GM19372 (cell line): ENCODE results near the gene LNPEP.
"Not testable (repeated sequence)": the region's sequence is repeated elsewhere in the genome, so short reads cannot be mapped to it uniquely, and the experiment has no call there.

ENCODE experiments used
- ATAC-seq: cut with Tn5 transposase; IDR thresholded peaks from one replicate; pipeline ENCODE4 v1.9.1; 2021; ENCODE audit warnings: mild to moderate bottlenecking, low read depth, moderate library complexity; ENCODE audit not compliant: unreplicated experiment

The LNPEP gene

DNA sequence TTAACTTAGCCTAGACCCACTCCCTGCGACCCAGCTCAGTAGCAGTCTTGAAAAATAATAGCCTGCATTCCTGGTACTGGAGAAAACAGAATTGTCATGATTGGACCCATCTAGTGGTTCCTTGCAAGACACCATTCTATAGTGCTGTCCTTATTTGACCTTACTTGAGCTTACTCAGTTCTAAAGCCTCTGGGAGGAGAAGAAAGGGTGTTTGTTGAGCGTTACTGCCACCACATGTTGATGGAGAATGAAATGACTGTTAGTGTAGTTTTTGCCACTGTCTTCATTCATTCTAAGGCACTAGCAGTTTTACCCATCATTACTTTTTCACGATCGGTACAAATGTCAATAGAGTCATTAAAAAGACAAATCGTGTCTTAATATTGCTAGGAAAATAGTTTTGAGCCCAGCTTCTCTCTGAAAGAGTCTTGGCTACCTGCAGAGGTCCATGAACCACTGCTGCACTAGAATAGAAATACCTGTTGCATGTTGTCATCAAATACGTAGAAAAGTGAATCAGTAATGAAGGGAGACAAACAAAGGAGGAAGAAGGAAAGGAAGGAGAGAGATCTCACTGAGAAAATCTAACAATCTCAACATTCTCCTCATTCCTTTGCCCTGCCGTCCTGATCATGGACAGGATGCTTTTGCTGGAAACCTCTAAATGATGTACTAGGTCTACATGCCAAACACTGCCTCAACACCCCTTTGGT, 110.5 kb downstream of the LNPEP start:
- no peak for ATAC-seq

DNA sequence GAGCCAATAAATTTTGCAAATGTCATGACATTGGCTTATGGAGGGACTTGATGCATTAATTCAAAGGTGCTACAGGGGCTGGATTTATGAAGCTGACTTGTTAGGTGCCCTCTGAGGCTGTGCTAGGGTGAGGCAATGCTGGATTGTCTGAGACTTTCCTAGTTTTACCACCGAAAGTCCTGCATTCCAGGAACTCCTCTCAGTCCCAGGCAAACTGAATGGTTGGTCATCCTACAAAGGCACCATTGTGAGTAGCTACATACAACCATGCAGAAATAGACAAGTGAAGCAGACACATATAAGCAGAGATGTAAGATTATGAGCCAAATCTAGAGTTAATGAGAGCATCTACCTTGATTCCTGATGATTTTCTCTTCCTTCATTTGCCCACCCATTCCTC, 111.2 kb downstream of the LNPEP start:
- ATAC-seq = no peak

DNA sequence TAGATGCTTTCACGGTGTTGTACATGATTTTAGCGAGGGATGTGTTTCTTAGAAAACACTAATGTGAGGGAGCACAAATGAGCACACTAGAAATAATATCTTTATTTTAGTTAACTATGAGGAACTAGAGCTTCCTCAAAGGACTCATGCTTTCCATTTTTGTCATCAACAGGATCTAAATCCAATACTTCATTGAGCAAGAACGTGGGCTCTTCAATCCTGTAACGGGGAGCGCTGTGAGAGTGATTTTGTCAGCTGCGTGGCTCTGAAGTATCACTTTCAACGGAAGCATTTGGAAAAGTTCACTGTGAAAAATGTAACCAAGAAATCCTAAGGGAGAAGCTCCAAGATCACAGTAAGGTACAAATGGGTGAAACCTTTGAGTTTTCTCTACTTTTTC, 113.3 kb downstream of the LNPEP start:
- ATAC-seq = no peak

DNA sequence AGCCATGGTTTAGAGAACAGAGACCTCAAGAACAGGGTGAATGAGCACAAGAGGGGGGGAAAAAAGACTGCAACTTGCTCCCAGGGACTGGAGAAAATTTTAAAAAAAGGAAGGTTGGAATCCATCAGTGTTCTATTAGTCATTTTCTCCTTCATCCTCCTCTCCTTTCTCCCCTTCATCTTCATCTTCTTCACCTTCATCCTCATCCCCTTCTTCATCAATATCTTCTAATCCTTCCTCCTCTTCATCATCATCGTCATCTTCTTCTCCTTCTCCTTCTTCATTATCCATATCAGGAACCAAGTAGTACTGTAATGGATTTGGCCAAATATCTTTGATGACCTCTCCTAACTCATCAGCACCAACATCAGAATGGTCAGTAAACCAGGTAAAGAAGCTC, 120.4 kb downstream of the LNPEP start:
- ATAC-seq = no peak

DNA sequence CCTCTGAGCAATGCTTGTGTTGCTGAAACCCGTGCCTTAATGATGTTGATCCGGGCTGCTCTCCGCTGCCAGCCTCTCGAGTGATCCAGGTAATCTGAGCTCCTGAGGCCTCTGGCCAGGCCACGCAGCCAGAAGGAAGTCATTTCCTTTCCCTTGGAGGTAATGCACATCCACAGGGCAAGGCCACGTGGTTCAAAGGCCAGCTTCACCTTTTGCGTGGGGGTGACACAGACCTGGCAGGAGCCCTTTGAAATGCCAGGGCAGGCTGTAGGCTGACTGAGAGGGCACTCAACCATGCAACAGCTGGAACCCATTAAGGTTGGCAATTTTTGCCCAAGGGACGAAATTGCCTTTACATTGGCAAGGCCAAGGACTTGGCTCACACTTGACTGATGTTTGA, 126.2 kb downstream of the LNPEP start:
- ATAC-seq = no peak

DNA sequence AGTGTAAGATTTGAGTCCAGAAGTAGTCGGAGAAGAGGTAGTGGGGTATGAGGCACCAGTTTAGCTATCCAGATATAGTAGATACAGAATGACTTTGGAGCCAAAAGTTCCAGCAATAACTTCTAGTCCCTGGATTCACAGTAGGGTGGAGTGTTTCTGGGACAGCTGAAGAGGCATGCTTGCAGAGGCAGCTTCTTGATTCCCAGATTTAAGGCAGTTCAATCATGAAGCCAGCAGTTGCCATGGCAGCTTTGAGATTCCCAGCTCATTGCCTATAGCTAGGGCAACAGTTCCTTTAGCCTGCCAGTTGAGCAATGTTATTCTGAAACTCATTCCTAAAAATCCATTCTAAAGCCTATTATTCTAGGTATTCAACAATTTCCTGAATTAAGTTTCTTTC, 127.4 kb downstream of the LNPEP start:
- ATAC-seq = no peak

DNA sequence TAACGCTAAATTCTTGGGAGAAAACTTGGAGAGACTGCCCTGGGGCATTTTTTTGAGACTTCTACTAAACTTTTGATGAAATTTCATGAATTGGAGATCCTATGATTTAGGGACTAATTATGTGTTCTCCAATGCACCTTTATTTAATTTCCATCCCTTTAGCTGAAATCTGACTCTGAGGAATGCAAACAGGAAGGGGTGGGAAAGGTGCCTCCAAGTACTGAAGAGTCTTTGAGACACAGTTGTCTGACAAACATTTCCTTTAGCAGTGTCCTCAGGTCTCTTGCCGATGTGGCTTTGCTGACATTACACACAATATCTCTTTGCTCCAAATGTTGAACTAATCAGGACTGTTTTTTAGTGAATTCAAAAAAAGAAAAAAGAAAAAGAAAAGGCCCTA, 129.6 kb downstream of the LNPEP start:
- ATAC-seq = no peak

DNA sequence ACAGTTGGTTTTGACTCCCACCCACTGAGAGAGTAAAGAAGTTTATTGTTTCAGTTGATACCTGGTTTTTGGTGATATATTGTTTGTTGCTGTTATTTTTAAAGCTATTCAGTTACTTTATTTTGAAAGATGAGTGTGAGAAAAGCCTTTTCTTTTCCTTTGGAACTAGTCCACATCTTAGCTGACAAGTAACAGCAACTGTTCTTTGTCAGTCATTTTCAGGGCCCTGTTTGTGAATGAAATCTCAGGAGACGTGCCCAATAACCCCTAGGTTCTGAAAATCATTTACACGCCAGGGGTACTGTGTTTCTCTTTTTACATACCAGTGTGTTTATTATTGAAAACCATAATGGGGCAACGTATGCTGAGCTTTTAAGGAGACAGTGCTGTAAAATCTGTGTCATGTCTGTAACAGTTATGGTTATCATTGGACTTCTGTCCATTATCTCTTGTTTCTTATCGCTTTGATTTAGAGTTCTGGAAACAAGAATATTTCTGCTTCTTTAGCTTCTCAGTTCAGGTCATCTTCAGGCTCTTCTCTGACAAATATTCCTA, 131.5 kb downstream of the LNPEP start:
- ATAC-seq = no peak

DNA sequence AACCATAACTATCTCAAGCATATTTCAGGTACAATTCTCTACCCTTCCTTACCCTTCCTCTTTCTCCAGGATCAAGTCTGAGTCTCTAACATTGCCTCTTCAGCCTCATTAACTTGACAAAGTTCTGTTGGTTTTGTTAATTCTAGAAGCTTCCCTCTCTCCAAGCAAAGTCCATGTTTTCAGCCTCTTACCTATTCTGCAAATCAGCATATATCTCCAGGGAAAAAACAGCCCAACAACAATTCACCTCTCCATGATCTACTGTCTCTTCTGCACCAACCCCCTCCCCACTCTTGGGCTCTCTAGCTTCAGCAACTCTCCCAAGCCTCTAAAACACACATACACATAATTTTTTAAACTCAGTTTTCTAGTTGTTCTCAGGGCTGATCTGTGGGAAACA, 134.4 kb downstream of the LNPEP start:
- ATAC-seq = no peak

DNA sequence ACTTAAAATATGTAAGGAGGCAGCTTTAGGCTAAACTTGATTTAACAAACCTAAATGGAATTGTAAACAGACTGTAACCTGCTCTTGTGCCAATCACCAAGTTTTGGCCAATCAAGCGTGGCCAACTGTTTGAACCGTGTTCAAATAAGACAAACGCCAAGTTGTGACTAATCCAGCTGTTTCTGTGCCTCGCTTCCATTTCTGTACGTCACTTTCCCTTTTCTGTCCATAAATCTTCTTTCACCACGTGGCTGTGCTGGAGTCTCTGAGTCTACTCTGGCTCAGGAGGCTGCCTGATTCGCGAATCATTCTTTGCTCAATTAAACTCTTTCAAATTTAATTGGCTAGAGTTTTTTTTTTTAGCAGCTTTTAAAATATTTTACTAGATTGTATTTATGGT, 135.2 kb downstream of the LNPEP start:
- ATAC-seq = no peak

DNA sequence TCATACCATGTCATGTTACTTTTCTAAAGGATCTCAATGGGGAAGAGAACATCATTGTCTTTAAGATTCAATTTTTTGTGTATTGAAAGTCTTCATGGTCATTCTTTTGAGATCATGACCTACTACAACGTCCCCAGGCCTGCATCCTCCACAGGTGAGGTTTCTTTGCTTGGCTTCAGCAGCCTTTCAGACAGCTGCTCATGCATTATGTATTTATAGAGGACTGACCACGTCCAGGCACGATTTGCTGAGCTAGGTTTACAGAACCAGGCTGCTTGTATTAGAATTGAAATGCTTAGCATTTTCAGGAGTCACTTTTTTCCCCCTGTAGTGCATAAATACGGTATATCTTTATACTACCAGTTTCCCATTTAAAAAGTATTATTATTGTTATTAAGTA, 136.1 kb downstream of the LNPEP start:
- ATAC-seq = no peak

DNA sequence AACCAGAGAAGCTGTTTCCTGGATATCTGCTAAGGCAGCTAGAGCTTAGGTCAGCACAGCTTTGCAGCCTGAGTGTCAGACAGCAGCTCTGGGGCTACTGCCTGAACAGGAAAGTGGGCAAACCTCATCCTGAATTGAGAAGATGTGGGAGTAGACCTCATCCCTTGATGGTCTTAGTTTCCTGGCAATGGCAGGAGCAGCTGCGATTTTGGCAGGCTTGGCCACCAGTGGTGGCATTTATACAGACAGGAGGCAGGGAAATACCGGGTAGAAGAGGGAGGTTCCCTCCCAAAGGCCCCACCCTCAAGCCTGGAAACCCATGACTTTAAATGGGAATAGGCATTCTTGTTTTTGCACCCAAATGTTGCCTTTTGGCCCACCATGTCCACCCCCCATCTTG, 136.8 kb downstream of the LNPEP start:
- no peak for ATAC-seq

DNA sequence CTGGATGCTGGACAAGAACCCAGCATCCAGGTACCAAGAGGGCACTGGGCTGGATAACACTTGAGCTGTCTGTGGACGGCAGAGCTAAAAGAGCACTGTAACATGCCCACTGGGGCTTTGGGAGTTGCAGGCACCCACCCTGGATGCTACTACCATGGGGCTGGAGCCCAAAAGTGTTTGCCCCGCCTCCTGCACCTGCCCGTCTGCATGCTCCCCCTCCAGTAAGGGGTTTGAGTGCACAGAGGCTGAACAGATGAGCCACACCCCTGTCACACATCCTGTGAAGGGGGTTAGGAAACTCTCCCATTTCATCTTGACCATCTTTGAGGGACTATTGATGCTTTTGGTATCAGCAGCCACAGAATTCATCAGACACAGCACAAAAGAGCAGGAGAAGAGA, 137.5 kb downstream of the LNPEP start:
- ATAC-seq = no peak

DNA sequence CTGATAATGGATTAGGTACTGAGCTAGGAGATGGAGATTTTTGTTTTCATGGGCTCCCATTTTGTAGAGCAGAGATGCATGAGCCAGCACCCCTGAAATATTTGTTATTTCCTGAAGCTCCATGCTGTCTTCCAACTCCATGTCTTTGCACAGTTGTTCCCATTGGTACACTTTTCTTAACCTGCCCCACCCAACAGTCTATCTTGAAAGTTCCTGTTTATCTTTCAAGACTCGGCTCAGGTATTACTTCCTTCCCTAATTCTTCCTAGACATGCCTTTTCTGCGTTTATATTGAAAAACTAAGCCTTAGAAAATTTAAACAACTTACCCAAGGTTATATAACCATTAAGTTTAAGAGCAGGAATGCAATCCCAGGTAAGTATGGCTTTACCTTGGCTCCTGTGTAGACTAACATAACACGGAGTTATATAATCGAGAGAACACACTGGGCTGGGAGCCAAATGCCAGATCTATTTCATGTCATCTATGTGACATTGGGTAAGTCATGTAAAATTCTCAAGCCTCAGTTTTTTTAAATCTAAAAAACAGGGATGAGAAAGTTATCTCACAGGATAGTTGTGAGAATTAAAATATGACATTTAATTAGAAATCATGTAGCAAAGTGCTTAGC, 139.1 kb downstream of the LNPEP start:
- no peak for ATAC-seq

DNA sequence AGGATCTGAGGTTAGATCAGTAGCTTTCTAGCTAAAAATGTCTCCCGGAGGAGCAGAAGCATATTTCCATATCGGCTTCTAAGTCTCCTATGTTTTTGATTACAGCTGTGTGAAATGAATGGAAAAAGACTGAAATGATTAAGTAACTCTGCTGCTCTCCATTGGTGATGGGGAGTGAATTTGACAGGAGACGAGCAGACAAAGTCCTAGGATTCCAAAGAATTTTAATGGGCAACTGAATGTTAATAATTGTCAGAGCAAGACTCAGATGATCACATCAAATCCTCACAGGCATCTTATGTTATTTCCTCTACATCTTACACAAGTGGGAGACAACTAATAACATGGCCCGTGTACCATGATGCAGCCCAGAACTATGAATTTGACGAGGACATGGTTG, 139.8 kb downstream of the LNPEP start:
- ATAC-seq = no peak

DNA sequence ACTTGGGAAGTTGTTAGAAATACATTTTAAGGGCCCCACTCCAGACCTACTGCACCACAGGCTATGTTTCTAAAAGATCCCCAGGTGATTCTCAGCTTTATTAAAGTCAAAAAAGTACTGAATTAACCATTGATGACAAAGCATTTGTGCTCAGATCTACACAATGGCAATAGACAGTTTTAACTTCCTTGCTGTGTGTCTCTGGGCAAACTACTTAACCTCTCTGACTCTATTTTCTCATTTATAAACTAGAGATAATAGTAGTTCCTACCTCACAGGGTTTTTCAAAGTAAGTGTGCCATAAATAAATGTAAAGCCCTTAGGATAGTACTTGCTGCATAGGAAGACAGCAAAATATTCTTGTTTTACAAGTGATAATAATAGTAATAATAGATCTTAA, 140.2 kb downstream of the LNPEP start:
- ATAC-seq = no peak

DNA sequence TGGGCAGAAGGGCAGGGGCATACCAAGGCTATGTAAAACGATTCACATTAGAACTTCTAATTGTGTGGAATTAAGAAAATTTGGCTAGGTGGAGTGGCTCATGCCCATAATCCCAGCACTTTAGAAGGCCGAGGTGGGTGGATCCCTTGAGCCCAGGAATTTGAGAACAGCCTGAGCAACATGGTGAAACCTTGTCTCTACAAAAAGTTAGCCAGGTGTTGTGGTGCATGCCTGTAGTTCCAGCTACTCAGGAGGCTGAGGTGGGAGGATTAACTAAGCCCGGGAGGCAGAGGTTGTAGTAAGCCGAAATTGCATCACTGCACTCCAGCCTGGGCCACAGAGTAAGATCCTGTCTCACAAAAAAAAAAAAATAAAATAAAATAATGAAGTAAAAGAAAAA, 141.4 kb downstream of the LNPEP start:
- ATAC-seq = no peak

DNA sequence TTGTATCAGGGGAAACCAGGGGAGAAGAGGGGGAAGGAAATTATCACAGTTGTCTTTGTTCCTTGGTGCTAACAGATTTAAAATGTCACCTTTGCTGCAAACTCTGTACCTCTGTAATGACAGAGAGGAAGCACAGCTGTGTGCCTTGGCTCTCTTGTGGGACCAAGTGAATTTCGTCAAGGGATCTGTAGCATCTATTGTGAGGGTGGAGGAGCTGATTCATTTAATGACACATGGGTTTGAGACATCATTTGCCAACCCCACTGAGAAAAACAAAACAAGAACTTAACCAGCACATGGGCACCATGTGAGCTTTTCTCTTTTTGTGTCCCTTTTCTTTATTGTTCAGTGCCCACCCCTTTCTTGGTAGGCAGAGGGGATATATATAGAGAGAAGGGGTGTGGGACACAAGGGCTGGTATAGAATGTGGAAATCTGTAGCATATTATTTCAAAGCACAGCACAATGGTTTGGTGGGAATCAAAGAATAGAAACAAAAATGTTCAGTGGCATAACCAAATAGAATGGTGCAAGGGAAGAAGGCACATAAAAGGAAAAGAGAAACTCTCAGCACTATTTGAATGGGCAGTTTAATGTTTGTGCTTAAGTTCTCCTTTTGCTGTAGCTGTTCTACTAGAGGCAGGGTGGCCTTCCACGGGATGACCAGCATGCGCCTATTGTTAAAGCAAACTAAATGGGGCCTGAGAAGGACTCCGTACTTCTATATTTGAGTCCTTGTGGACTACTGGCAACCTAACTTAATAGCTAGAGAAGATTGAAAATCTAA, 143.3 kb downstream of the LNPEP start:
- ATAC-seq = no peak

DNA sequence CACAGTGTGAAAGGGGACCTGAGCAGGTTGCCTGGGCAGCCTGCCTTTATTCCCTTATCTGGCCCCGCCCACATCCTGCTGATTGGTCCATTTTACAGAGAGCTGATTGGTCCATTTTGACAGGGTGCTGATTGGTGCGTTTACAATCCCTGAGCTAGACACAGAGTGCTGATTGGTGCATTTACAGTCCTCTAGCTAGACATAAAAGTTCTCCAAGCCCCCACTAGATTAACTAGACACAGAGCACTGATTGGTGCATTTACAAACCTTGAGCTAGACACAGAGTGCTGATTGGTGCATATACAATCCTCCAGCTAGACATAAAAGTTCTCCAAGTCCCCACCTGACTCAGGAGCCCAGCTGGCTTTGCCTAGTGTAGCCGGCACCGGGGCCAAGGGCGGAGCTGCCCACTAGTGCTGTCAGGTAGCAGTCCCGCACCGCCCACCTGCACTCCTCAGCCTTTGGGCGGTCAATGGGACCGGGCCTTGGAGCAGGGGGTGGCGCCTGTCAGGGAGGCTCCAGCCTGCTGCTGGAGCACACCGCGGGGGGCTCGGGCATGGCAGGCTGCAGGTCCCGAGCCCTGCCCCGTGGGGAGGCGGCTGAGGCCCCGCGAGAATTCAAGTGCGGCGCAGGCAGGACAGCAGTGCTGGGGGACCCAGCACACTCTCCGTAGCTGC, 149.0 kb downstream of the LNPEP start:
- not testable (repeated sequence) for ATAC-seq

DNA sequence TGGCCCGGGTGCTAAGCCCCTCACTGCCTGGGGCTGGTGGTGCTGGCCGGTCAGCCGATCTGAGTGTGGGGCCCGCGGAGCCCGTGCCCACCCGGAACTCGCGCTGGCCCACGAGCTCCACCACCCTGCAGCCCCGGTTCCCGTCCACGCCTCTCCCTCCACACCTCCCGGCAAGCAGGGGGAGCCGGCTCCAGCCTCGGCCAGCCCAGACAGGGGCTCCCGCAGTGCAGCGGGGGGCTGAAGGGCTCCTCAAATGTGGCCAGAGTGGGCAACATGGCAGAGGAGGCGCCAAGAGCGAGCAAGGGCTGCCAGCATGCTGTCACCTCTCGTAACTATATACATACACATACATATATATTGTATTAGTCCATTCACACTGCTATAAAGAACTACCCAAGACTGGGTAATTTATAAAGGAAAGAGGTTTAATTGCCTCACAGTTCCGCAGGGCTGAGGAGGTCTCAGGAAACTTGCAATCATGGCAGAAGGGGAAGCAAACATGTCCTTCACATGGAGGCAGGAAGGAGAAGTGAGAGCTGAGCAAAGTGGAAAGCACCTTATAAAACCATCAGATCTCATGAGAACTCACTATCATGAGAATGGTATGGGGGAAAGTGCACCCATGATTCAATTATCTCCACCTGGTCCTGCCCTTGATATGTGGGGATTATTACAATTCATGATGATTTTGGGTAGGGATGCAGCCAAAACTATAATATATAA, 149.7 kb downstream of the LNPEP start:
- no peak for ATAC-seq
